ENCODE results near the gene ZAP70.

The ZAP70 gene

GRCh38 chr2:97765933-97766332 is 52.6 kb downstream of the ZAP70 start:
- H3K4me3 ChIP-seq (ENCODE audit: low read depth, low read length), result no peak overlapping the region
- no peak overlapping the region for H3K27ac ChIP-seq
- peaks cover 31% of the 10 kb centered on the region for H3K36me3 ChIP-seq (replicated peaks)
- no peaks in the 10 kb centered on the region for H3K27me3 ChIP-seq (replicated peaks)
- TF ChIP-seq CTCF (IDR thresholded peaks at IDR 0.05; ENCODE audit: low read depth, low read length, missing control alignments), result no peak
- in situ Hi-C loops (cut with HindIII; ENCODE audit: low pct_ligation_motif_present, low sequenced_read_pairs), result no loop called here
- no peak for DNase-seq

- in situ Hi-C loops (cut with HindIII; ENCODE audit: low pct_ligation_motif_present, low sequenced_read_pairs), result no loop called here
- no peak for TF ChIP-seq CTCF (IDR thresholded peaks at IDR 0.05; ENCODE audit: low read depth, low read length, missing control alignments)
- Histone ChIP-seq H3K36me3 (replicated peaks) (peaks cover 29% of the 10 kb centered on the region), H3K4me3 (ENCODE audit: low read depth, low read length) (no peak overlapping the region), H3K27me3 (replicated peaks) (no peaks in the 10 kb centered on the region), H3K27ac (no peak overlapping the region)
- DNase-seq, result no peak
Measured at GRCh38 chr2:97766567-97766966, 53.2 kb downstream of the ZAP70 start.

- TF ChIP-seq CTCF (IDR thresholded peaks at IDR 0.05; ENCODE audit: low read depth, low read length, missing control alignments), result no peak
- peaks cover 26% of the 10 kb centered on the region for H3K36me3 ChIP-seq (replicated peaks)
- in situ Hi-C loops (cut with HindIII; ENCODE audit: low pct_ligation_motif_present, low sequenced_read_pairs), result no loop called here
- no peak overlapping the region for H3K27ac ChIP-seq
- no peaks in the 10 kb centered on the region for H3K27me3 ChIP-seq (replicated peaks)
- DNase-seq, result no peak
- no peak overlapping the region for H3K4me3 ChIP-seq (ENCODE audit: low read depth, low read length)
Measured at GRCh38 chr2:97769308-97769707, 55.9 kb downstream of the ZAP70 start.

- no peak for TF ChIP-seq CTCF (IDR thresholded peaks at IDR 0.05; ENCODE audit: low read depth, low read length, missing control alignments)
- no peak for DNase-seq
- in situ Hi-C loops (cut with HindIII; ENCODE audit: low pct_ligation_motif_present, low sequenced_read_pairs), result no loop called here
- Histone ChIP-seq H3K4me3 (ENCODE audit: low read depth, low read length) (no peak overlapping the region), H3K27me3 (replicated peaks) (no peaks in the 10 kb centered on the region), H3K27ac (no peak overlapping the region), H3K36me3 (replicated peaks) (peaks cover 22% of the 10 kb centered on the region)
Measured at GRCh38 chr2:97769711-97770110, 56.3 kb downstream of the ZAP70 start.

GRCh38 chr2:97770445-97770844 is 57.1 kb downstream of the ZAP70 start:
- no peak overlapping the region for H3K4me3 ChIP-seq (ENCODE audit: low read depth, low read length)
- in situ Hi-C loops (cut with HindIII; ENCODE audit: low pct_ligation_motif_present, low sequenced_read_pairs), result no loop called here
- H3K36me3 ChIP-seq (replicated peaks), result peaks cover 15% of the 10 kb centered on the region
- TF ChIP-seq CTCF (IDR thresholded peaks at IDR 0.05; ENCODE audit: low read depth, low read length, missing control alignments), result no peak
- DNase-seq, result no peak
- H3K27ac ChIP-seq, result no peak overlapping the region
- H3K27me3 ChIP-seq (replicated peaks), result no peaks in the 10 kb centered on the region

GRCh38 chr2:97774425-97774824 is 61.0 kb downstream of the ZAP70 start:
- Histone ChIP-seq H3K27me3 (replicated peaks) (no peaks in the 10 kb centered on the region), H3K4me3 (ENCODE audit: low read depth, low read length) (no peak overlapping the region), H3K27ac (no peak overlapping the region), H3K36me3 (replicated peaks) (peaks cover 7% of the 10 kb centered on the region)
- in situ Hi-C loops (cut with HindIII; ENCODE audit: low pct_ligation_motif_present, low sequenced_read_pairs), result no loop called here
- peak; percentile 12 for DNase-seq
- peak; percentile 82 for TF ChIP-seq CTCF (IDR thresholded peaks at IDR 0.05; ENCODE audit: low read depth, low read length, missing control alignments)
